GM18858 (cell line): ENCODE data around the gene IQGAP3.
A peak's percentile ranks its signal among the peaks of the same experiment; 100 is the strongest.

Experiments used
- ATAC-seq: cut with Tn5 transposase; IDR thresholded peaks from one replicate; pipeline ENCODE4 v1.9.1; 2021; ENCODE audit not compliant: unreplicated experiment

Gene IQGAP3

GRCh38 chr1:156498432-156499193 is 73.8 kb downstream of the IQGAP3 start:
- ATAC-seq, result no peak

GRCh38 chr1:156497743-156498431 is 74.5 kb downstream of the IQGAP3 start:
- ATAC-seq, result no peak

GRCh38 chr1:156497078-156497742 is 75.2 kb downstream of the IQGAP3 start:
- no peak for ATAC-seq

GRCh38 chr1:156496211-156496761 is 76.1 kb downstream of the IQGAP3 start:
- no peak for ATAC-seq

- ATAC-seq, result no peak
These were observed 76.8 kb downstream of the IQGAP3 start for GRCh38 chr1:156495401-156496140.

GRCh38 chr1:156494309-156494895 is 78.0 kb downstream of the IQGAP3 start:
- no peak for ATAC-seq

GRCh38 chr1:156493742-156494141 is 78.6 kb downstream of the IQGAP3 start:
- no peak for ATAC-seq

- ATAC-seq, result no peak
These were observed 79.2 kb downstream of the IQGAP3 start for GRCh38 chr1:156493154-156493631.

GRCh38 chr1:156492591-156493080 is 79.7 kb downstream of the IQGAP3 start:
- no peak for ATAC-seq

GRCh38 chr1:156492013-156492590 is 80.3 kb downstream of the IQGAP3 start:
- no peak for ATAC-seq

GRCh38 chr1:156491151-156491949 is 81.0 kb downstream of the IQGAP3 start:
- no peak for ATAC-seq

- no peak for ATAC-seq
These were observed 81.8 kb downstream of the IQGAP3 start for GRCh38 chr1:156490401-156491032.

GRCh38 chr1:156489935-156490293 is 82.5 kb downstream of the IQGAP3 start:
- ATAC-seq, result no peak

GRCh38 chr1:156489166-156489934 is 83.0 kb downstream of the IQGAP3 start:
- no peak for ATAC-seq

- ATAC-seq, result peak; percentile 56
These were observed 83.7 kb downstream of the IQGAP3 start for GRCh38 chr1:156488566-156489165.

- no peak for ATAC-seq
These were observed 84.5 kb downstream of the IQGAP3 start for GRCh38 chr1:156487862-156488261.
